Ovary (tissue), 9 donors: ENCODE data around the gene TVP23C. TPM values are rescaled to one million over a fixed set of nuclear protein-coding genes. Genes with fewer than 3 reads are reported as not detected.

ENCODE experiments used
- DNase-seq, 5 donors: peaks; one replicate each; pipeline ENCODE4 v3.0.0-alpha.2; 2019 to 2020
- H3K27ac ChIP-seq, 2 donors: fragments of 200-600 bp; one replicate each; pipeline versions ENCODE4 v1.5.1 to v1.8.0; 2019 to 2022
- H3K27me3 ChIP-seq: fragments of 200-600 bp; one replicate; pipeline ENCODE4 v1.8.0; 2022
- H3K36me3 ChIP-seq: fragments of 200-600 bp; sonication (generic); one replicate; pipeline ENCODE4 v1.5.1; 2019
- H3K4me1 ChIP-seq: one replicate; pipeline ENCODE4 v1.8.1; 2013; ENCODE audit warnings: mild to moderate bottlenecking, moderate library complexity; ENCODE audit not compliant: insufficient read depth
- H3K4me3 ChIP-seq: fragments of 200-600 bp; sonication (generic); one replicate; pipeline ENCODE4 v1.5.1; 2017
- H3K9me3 ChIP-seq, 2 donors: fragments of 200-600 bp in 1 of 2; sonication (generic) in 1 of 2; one replicate each; pipeline versions ENCODE4 v1.5.1 to v1.8.1; 2013 to 2019; ENCODE audit warnings: mild to moderate bottlenecking in 1 of 2, moderate library complexity in 1 of 2
- CTCF ChIP-seq, 3 donors: fragments of 450-650 bp in 2 of 3; fragments of 200-600 bp in 1 of 3; IDR thresholded peaks; one replicate each; pipeline versions ENCODE4 v1.5.1 to v1.8.0; 2016 to 2022; ENCODE audit warnings: antibody characterized with exemption in 3 of 3, mild to moderate bottlenecking in 1 of 3
- EP300 ChIP-seq: sonication (generic); formaldehyde crosslinking; IDR thresholded peaks from one replicate; pipeline ENCODE4 v1.6.1; 2017; ENCODE audit warnings: antibody characterized with exemption
- POLR2A ChIP-seq: fragments of 450-650 bp; IDR thresholded peaks from one replicate; pipeline ENCODE4 v1.6.1; 2017; ENCODE audit warnings: antibody characterized with exemption, mild to moderate bottlenecking, moderate library complexity
- WGBS, 3 donors: extraction: QIAGEN DNeasy Blood & Tissue Kit in 1 of 3; methylation state at CpG; one replicate each; pipeline versions ENCODE4 v1.1.5 to v1.1.7; 2013 to 2017; 5-methylcytosine and 5-hydroxymethylcytosine counted together
- intact Hi-C, 4 donors: fragments of 100-400 bp; cut with DNase I; formaldehyde crosslinking; loops; one replicate each; pipeline versions ENCODE4 v1.11.0 to v1.15.1; 2022 to 2023
- polyA plus RNA-seq, 2 donors: library from polyadenylated mRNA; stranded (reverse); fragments of 200-250 nt in 1 of 2; fragments of 350-450 nt in 1 of 2; fragmentation: Illumina TruSeq in 1 of 2; extraction: RNeasy Lipid Tissue Mini Kit (QIAGEN cat#74804) in 1 of 2; gene quantifications; one replicate each; pipeline ENCODE4 v1.2.3, GENCODE V29; 2013 to 2014
- total RNA-seq, 7 donors: library from RNA; depleted of rRNA in 2 of 7; stranded (reverse); fragments of >200 nt in 2 of 7; fragmentation: NEBNext Ultra II Directional in 3 of 7; extraction: Animal tissue kit (Norgen Biotek cat#: 25700) in 3 of 7; gene quantifications; one replicate each; pipeline versions ENCODE4 v1.1.0 to v1.2.4, GENCODE V29; 2016 to 2023
- donor health status: DM: no; HTN: no; CAD: no; lungs with moderate emphysema.
- donor health status: DM: no; HTN: no; CAD: no.
- donor health status: Bipolar disorder and iron deficiency.
- donor health status: DM: yes; HTN: yes; CAD: no.
- donor health status: DM: no; HTN: no; CAD: no.
- donor health status: DM: yes; HTN: yes; CAD: no.

TVP23C gene
- total and polyA plus RNA-seq, 9 donors: 5.8 to 31.7 (median 23.3) TPM

- no peak overlapping the region for H3K27ac ChIP-seq
- WGBS, 3 donors: 90 to 98% (median 98%) methylated on average over 8 of the region's 8 CpGs
- DNase-seq: no peak
- H3K9me3 ChIP-seq: no peaks in the 10 kb centered on the region
- H3K27me3 ChIP-seq: no peaks in the 10 kb centered on the region
- intact Hi-C loops: no loop called here
- TF ChIP-seq CTCF (IDR thresholded peaks at IDR 0.05): no peak
- no peak for TF ChIP-seq EP300
- H3K36me3 ChIP-seq: no peaks in the 10 kb centered on the region
- H3K4me3 ChIP-seq: no peak overlapping the region
- no peaks in the 10 kb centered on the region for H3K4me1 ChIP-seq
These were observed 70.2 kb downstream of the TVP23C start for GRCh38 chr17:15492791-15493692.

GRCh38 chr17:15492186-15492585 is 71.1 kb downstream of the TVP23C start:
- Histone ChIP-seq H3K27ac (no peak overlapping the region), H3K4me3 (no peak overlapping the region), H3K27me3 (no peaks in the 10 kb centered on the region), H3K36me3 (no peaks in the 10 kb centered on the region), H3K9me3 (no peaks in the 10 kb centered on the region), H3K4me1 (no peaks in the 10 kb centered on the region)
- intact Hi-C loops: no loop called here
- TF ChIP-seq EP300 (no peak), POLR2A (no peak), CTCF (IDR thresholded peaks at IDR 0.05) (no peak)
- 92 to 96% (median 95%) methylated on average over 4 of the region's 4 CpGs for whole genome bisulfite sequencing, 3 donors
- no peak for DNase-seq

- H3K27me3 ChIP-seq: no peaks in the 10 kb centered on the region
- intact Hi-C loops: no loop called here
- WGBS, 3 donors: 73 to 81% (median 74%) methylated on average over 11 of the region's 11 CpGs
- DNase-seq: peak in 1 of 5 donors; percentile 32
- no peaks in the 10 kb centered on the region for H3K9me3 ChIP-seq
- H3K36me3 ChIP-seq: no peaks in the 10 kb centered on the region
- no peak overlapping the region for H3K4me3 ChIP-seq
- H3K27ac ChIP-seq: no peak overlapping the region
- TF ChIP-seq EP300 (no peak), CTCF (IDR thresholded peaks at IDR 0.05) (no peak), POLR2A (no peak)
- no peaks in the 10 kb centered on the region for H3K4me1 ChIP-seq
These were observed 72.5 kb downstream of the TVP23C start for GRCh38 chr17:15490634-15491261.

GRCh38 chr17:15488557-15488956 is 74.7 kb downstream of the TVP23C start:
- TF ChIP-seq EP300 (no peak), CTCF (IDR thresholded peaks at IDR 0.05) (no peak), POLR2A (no peak)
- DNase-seq: no peak
- Histone ChIP-seq H3K27me3 (no peaks in the 10 kb centered on the region), H3K4me1 (peaks cover 1% of the 10 kb centered on the region), H3K27ac (no peak overlapping the region), H3K9me3 (no peaks in the 10 kb centered on the region), H3K36me3 (no peaks in the 10 kb centered on the region), H3K4me3 (no peak overlapping the region)
- WGBS, 3 donors: 79 to 88% (median 86%) methylated on average over 2 of the region's 2 CpGs
- intact Hi-C loops: no loop called here
